ENCODE measurements around the gene AP5S1. TPM values are rescaled to one million over a fixed set of nuclear protein-coding genes. Genes with fewer than 3 reads are reported as not detected.

Gene AP5S1
- polyA plus RNA-seq, 1 donor, result 9.8 TPM

- no peak for DNase-seq (ENCODE audit: low read depth)
Measured at GRCh38 chr20:3875378-3875974, 55.1 kb downstream of the AP5S1 start.

- DNase-seq (ENCODE audit: low read depth), result no peak
Measured at GRCh38 chr20:3876000-3876399, 55.7 kb downstream of the AP5S1 start.

GRCh38 chr20:3876676-3877075, 56.3 kb downstream of the AP5S1 start:
- no peak for DNase-seq (ENCODE audit: low read depth)

Other genes starting within 250 kb of the AP5S1 start
- gene GFRA4, start 157.1 kb upstream of the AP5S1 start, polyA plus RNA-seq (ENCODE audit: insufficient read length), result not detected
- 71.3 TPM for gene ADAM33, start 138.5 kb upstream of the AP5S1 start, polyA plus RNA-seq (ENCODE audit: insufficient read length)
- 3.4 TPM for gene SIGLEC1, start 107.9 kb upstream of the AP5S1 start, polyA plus RNA-seq (ENCODE audit: insufficient read length)
- gene HSPA12B, start 87.9 kb upstream of the AP5S1 start, polyA plus RNA-seq (ENCODE audit: insufficient read length), result 21.4 TPM
- 21.6 TPM for gene ADISSP, start 52.8 kb upstream of the AP5S1 start, polyA plus RNA-seq (ENCODE audit: insufficient read length)
- gene SPEF1, start 39.1 kb upstream of the AP5S1 start, polyA plus RNA-seq (ENCODE audit: insufficient read length), result 0.11 TPM
- 44.4 TPM for gene CENPB, start 33.8 kb upstream of the AP5S1 start, polyA plus RNA-seq (ENCODE audit: insufficient read length)
- 86.6 TPM for gene CDC25B, start 24.2 kb upstream of the AP5S1 start, polyA plus RNA-seq (ENCODE audit: insufficient read length)
- gene MAVS, start 26.3 kb downstream of the AP5S1 start, polyA plus RNA-seq (ENCODE audit: insufficient read length), result 22.8 TPM
- gene PANK2, start 68.8 kb downstream of the AP5S1 start, polyA plus RNA-seq (ENCODE audit: insufficient read length), result 25.8 TPM
- gene RNF24, start 195.0 kb downstream of the AP5S1 start, polyA plus RNA-seq (ENCODE audit: insufficient read length), result 20.8 TPM